ENCODE results near the gene ZBED3. TPM values are rescaled to one million over a fixed set of nuclear protein-coding genes. Genes with fewer than 3 reads are reported as not detected.

ZBED3 gene, protein sequence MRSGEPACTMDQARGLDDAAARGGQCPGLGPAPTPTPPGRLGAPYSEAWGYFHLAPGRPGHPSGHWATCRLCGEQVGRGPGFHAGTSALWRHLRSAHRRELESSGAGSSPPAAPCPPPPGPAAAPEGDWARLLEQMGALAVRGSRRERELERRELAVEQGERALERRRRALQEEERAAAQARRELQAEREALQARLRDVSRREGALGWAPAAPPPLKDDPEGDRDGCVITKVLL
- total RNA-seq, result 1.3 and 2.6 TPM in 2 replicates

DNA sequence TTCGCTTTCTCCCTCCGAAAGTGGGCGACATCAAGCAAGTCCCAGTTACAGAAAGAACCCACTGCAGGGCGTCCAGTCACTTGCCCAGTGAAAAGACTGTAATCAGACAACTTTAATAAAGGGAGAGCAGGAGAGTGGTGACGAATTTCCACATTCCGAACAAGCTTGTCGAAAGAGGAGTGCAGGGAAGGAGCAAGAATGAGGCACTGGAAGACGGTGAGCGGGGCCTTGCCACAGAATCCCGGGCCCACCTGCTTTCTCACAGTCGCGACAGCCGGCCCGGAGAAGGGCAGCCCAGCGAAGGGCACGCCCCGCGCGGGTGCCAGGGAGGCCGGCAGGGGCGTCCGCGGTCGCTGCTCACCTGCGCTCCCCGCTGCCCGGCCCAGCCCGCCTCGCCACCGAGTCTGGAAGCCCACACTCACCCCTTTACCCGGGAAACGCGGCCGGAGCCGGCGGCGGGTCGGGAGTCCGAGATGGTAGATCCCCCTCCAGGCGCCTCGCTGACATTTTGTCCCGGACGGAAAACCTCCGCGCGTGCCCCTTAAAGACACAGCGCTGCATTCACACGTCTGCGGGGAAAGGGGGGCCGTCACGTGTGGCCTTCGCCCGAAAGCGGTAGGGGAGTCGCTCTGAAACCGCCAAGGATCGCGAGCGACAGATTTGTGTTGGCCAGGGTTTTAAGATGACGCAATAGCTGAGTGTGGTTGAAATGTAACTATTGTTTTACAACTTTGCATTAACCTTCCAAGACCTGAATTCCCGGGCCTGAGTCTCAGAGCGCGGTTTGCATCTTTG lies at the start of gene ZBED3:
TSS of gene ZBED3 (minus strand) at position 597 of the 795 bp plus-strand sequence. CDS start 9,407 bp downstream, outside the sequence.
- peak; percentile 83 for DNase-seq (ENCODE audit: low read depth)
- peak within 1 kb of the TSS; percentile 76 for H3K4me3 ChIP-seq (ENCODE audit: low read depth, low read length)
- TF ChIP-seq, protein P1, sequence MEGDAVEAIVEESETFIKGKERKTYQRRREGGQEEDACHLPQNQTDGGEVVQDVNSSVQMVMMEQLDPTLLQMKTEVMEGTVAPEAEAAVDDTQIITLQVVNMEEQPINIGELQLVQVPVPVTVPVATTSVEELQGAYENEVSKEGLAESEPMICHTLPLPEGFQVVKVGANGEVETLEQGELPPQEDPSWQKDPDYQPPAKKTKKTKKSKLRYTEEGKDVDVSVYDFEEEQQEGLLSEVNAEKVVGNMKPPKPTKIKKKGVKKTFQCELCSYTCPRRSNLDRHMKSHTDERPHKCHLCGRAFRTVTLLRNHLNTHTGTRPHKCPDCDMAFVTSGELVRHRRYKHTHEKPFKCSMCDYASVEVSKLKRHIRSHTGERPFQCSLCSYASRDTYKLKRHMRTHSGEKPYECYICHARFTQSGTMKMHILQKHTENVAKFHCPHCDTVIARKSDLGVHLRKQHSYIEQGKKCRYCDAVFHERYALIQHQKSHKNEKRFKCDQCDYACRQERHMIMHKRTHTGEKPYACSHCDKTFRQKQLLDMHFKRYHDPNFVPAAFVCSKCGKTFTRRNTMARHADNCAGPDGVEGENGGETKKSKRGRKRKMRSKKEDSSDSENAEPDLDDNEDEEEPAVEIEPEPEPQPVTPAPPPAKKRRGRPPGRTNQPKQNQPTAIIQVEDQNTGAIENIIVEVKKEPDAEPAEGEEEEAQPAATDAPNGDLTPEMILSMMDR (IDR thresholded peaks at IDR 0.05; ENCODE audit: insufficient read depth, low read depth, low read length), result peak; percentile 20

DNA sequence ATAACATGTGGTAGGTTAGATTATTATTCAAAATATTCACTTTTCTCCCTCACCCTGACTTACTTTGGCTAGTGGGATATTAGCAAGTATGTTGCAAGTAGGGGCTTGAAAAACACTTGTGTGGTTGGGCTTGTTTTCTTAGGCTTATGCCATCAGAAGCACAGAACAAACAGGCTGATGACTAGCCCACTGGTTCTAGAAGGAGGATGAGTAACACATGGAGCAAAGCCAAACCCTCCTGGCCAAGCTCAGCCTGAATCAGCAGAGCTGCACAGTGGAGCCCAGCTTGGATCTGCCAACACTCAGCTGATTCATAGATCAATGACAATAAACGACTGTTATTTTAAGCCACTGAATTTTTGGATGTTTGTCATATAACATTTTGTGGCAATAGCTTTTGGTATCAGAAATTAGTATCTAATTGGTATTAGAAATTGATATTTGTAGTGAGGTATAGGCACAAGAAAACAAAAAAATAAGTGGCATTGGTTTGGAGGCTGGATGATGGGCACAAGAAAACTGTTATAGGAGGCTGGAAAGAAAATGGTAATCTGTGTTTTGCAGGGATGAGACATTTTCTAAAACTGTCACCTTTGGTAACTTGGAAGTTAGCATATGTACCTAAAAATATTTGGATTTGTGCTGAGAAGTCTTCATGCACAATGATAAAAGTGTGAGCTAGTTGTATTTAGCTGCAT lies 46.1 kb upstream of the ZBED3 start:
- TF ChIP-seq, protein P1 (IDR thresholded peaks at IDR 0.05; ENCODE audit: insufficient read depth, low read depth, low read length), result no peak
- peak; percentile 87 for DNase-seq (ENCODE audit: low read depth)
- no peak overlapping the region for H3K4me3 ChIP-seq (ENCODE audit: low read depth, low read length)

DNA sequence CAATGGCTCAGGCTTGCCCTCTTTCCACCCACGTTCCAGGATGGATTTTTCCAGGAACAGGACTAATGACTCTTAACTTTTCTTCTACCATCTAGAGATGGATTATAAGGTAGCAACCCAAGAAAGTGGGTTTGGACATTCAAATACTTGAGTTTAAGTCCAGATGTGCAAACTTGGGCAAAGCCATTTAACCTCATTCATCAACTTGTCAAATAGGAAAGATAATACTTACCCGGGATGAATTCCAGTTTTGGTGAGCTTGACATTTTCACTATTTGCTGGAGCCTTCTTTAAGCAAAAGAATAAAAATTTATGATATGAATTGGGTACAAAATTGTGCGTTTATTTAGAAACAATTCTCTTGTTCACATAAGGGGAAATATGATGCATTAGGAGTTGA lies 44.3 kb upstream of the ZBED3 start:
- TF ChIP-seq, protein P1 (IDR thresholded peaks at IDR 0.05; ENCODE audit: insufficient read depth, low read depth, low read length), result no peak
- no peak overlapping the region for H3K4me3 ChIP-seq (ENCODE audit: low read depth, low read length)
- no peak for DNase-seq (ENCODE audit: low read depth)

DNA sequence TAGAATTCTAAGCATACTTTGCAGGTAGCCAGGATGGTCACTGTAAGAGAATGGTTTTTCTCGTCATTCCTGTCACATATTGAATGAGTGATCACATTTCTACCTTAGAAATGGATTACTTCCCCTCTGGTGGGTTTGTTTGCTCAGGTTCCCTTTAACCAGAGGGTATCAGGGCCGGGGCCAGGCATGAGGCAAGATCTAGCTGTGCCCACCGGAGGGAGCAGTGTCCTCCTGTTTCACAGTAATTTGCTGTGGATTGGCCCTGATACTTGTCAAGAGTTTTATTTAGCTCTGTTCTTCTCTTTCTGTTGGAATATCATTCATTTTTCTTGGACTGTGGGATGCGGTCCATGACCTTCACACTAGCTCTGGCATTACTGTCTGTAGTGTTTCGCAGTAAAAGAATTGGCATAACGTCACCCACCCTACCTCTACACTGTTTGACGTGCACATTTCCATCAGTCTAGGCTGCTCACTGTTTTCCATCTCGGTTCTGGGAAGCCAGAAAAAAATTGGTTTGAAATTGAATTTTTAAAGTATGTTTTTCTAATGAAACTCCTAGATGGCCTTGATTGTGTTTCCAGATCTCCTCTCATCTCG lies 42.4 kb upstream of the ZBED3 start:
- peak; percentile 36 for DNase-seq (ENCODE audit: low read depth)
- no peak overlapping the region for H3K4me3 ChIP-seq (ENCODE audit: low read depth, low read length)
- TF ChIP-seq, protein P1 (IDR thresholded peaks at IDR 0.05; ENCODE audit: insufficient read depth, low read depth, low read length), result peak; percentile 53

DNA sequence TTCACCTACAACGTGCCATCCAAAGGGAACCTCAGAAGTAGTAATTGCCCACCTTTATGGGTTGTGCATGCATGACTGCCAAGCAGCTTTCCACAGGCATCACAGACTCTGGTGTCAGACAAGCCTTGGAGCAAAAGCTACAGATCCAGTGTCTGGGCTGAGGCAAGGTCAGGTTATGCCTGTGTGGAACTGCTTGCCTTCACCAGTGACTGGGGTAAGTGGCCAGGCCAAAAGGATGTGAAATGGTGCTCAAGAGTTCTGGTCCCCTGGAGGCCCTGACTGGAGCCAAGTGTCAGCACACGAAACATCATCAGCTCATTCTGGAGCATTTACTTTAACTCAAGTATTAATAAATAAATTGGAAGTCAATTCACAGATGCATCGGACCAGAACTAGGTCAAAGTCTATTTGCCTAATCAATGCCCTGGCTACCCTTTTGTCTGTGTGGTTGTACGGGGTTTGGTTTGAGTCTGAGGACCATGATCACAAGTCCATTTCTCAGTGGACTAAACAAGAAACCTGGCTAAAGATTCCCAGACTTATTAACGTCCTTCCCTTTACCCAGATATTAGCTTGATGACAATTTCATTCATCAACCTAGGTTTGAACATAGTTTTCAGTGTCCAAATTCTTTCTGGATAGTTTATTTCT lies 41.5 kb upstream of the ZBED3 start:
- TF ChIP-seq, protein P1 (IDR thresholded peaks at IDR 0.05; ENCODE audit: insufficient read depth, low read depth, low read length), result no peak
- H3K4me3 ChIP-seq (ENCODE audit: low read depth, low read length), result no peak overlapping the region
- DNase-seq (ENCODE audit: low read depth), result no peak

DNA sequence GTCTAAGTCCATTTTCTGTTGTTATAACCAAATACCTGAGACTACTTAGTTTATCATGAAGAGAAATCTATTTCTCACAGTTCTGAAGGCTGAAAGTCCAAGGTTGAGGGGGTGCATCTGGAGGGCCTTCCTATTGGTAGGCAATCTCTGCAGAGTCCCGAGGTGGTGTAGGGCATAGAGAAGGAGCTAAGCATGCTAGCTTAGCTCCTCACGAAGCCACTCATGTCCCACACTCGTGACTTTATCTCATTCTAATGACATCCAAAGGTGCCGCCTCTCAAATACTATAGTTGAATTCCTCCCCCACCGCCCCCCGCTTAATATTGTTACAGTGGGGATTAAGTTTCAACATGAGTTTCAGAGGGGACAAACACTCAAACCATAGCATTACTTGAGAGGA lies 36.0 kb upstream of the ZBED3 start:
- TF ChIP-seq, protein P1 (IDR thresholded peaks at IDR 0.05; ENCODE audit: insufficient read depth, low read depth, low read length), result no peak
- H3K4me3 ChIP-seq (ENCODE audit: low read depth, low read length), result no peak overlapping the region
- no peak for DNase-seq (ENCODE audit: low read depth)

All from fibroblast of villous mesenchyme (primary cell).